GM21515 (cell line): Measurements from ENCODE around the gene KAZALD1.

Experiments
- ATAC-seq: cut with Tn5 transposase; IDR thresholded peaks from one replicate; pipeline ENCODE4 v1.9.1; 2021; ENCODE audit not compliant: unreplicated experiment

Gene KAZALD1

GRCh38 chr10:101094121-101094879, 32.5 kb downstream of the KAZALD1 start:
- no peak for ATAC-seq

DNA sequence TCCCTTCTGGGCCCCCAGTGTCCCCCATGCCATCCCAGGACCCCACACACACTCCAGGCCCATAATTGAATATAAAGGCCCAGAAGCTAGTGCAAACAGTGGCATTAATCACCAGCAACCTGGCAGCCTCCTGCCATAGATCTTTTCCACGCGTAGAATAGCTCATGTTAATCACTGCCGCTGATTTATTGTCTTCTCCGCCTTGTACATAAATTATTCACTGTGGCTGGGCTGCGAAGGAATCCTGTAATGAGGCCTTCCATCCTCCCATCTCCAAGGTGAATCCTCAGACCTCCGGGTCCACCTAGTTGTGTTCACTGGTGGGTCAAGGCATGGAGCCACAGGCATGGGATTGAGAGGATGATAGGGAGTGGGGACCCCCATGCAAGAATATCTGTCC, 33.2 kb downstream of the KAZALD1 start:
- no peak for ATAC-seq

DNA sequence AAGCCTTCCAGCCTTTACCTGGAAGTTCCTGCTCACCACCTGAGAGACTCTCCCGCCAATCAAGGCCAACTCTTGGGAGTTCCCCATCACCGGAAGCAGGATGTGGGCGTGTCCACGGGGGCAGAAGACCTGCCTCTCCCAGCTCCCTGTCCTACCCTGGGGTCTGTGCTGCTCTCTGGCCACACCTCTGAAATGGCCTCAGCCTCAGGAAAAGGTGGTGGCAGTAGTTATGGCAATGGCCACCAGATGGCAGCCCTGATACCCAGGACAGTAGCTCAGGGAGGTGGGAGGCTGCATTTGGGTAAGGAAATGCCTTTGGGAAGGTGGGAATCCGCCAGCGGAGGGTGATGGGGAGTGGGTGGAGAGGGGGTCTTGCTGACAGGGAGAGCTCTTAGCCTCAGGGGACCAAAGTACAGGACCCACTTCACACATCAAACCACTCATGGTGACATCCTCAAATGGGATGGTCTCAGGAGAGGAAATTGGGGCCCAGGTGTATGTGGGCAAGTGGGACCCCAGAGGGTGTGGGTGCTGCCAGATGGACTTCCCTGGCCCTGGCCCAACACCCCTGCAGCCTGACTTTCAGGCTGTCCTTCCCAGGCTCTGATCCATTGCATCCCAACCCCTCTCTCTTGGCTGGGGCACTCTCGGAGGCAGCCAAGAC, 33.9 kb downstream of the KAZALD1 start:
- ATAC-seq, result no peak

DNA sequence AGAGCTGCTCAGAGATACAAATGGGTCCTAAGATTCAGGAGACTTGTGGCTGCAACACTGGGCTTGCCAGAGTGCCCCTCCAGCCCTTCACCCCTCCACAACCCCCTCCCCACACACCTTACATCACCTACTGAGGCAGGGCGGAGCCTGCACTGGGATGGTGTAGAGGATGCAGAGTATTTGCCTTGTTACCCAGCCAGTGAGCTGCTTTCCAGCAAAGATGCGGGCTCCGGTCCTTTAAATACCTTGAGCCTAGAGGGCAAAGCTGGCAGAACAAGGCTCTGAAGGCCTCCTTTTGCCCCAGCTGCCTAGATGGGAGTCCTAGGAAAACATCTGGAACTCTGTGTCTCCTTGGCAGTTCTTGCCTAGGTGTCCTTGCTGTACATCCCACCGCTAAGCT, 34.6 kb downstream of the KAZALD1 start:
- no peak for ATAC-seq

DNA sequence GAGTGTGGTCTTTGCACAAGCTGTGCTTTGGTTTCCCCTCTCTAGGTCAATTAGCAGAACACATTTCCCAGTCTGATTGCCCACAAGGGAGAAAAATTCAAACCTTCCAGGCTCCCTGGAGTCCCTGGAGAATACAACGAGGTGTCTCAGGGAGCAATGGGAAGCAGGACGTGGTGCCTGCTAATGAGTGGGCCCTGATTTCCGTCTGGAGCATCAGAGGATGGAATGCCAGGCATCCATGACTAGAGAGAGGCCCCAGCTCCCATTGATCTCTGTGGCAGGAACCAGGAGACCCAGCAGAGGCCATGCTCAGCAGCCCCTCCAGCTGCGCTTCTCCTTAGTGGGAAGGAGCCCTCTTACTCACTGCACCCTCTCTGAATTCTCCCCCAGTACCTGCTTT, 36.1 kb downstream of the KAZALD1 start:
- no peak for ATAC-seq

GRCh38 chr10:101099901-101100300, 38.1 kb downstream of the KAZALD1 start:
- ATAC-seq, result no peak

GRCh38 chr10:101101372-101101881, 39.6 kb downstream of the KAZALD1 start:
- no peak for ATAC-seq

GRCh38 chr10:101103430-101103829, 41.6 kb downstream of the KAZALD1 start:
- ATAC-seq, result no peak

- ATAC-seq, result no peak
Measured at GRCh38 chr10:101106351-101106750, 44.6 kb downstream of the KAZALD1 start.

- no peak for ATAC-seq
Measured at GRCh38 chr10:101107771-101108170, 46.0 kb downstream of the KAZALD1 start.

GRCh38 chr10:101110856-101111523, 49.2 kb downstream of the KAZALD1 start:
- no peak for ATAC-seq

GRCh38 chr10:101111547-101111946, 49.8 kb downstream of the KAZALD1 start:
- ATAC-seq, result no peak

GRCh38 chr10:101112799-101113594, 51.2 kb downstream of the KAZALD1 start:
- ATAC-seq, result no peak

DNA sequence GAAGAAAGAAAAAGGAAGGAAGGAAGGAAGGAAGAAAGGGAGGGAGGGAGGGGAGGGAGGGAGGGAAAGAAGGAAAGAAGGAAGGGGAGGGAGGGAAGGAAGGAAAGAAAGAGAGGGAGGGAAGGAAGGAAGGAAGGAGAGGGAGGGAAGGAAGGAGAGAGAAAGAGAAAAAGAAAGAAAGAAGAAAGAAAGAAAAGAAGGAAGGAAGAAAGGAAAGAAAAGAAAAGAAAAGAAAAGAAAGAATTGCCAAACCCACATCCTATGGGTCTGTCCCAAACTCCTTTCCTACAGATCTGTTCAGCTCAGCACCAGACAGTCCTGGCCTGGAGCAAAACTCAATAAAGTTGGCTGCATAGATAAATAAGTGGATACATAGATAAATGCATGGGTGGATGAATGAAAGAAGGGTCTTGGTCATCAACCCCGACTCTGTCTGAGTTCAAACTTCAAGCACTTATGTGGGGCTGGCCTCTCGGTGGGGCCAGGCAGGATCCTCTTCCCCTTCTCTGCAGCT, 52.2 kb downstream of the KAZALD1 start:
- ATAC-seq, result no peak

DNA sequence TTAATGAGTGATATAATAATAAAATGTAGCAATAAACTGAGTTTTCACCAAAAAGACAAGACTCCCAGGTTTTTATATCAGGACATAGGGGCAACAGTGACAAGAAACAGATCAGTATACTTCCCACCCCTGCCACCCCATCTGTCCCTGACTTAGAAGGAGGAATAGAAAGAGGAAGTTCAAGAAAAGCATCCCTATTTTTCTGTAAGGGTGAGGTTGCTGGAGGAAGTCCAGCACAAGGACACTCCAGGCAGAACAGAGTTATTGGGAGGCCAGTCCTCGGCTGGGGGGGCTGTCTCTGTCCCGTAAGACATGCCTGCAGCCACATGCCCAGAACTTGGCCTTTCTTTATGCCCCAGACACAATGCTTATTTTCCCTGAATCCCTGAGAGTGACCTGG, 52.9 kb downstream of the KAZALD1 start:
- ATAC-seq, result no peak
